Measurements from ENCODE around the gene SPTLC2.

- TF ChIP-seq POLR2A (IDR thresholded peaks at IDR 0.05): no peak
- TF ChIP-seq CTCF (IDR thresholded peaks at IDR 0.05): no peak
Observed at GRCh38 chr14:77498120-77498979, 118.1 kb downstream of the SPTLC2 start, which contains the start of gene ISM2.

Data from ovary (tissue), 3 donors.